Measurements from ENCODE around the gene PLG.
A peak's percentile ranks its signal among the peaks of the same experiment; 100 is the strongest.
"Not testable (repeated sequence)": the region's sequence is repeated elsewhere in the genome, so short reads cannot be mapped to it uniquely, and the experiment has no call there.

The PLG gene

DNA sequence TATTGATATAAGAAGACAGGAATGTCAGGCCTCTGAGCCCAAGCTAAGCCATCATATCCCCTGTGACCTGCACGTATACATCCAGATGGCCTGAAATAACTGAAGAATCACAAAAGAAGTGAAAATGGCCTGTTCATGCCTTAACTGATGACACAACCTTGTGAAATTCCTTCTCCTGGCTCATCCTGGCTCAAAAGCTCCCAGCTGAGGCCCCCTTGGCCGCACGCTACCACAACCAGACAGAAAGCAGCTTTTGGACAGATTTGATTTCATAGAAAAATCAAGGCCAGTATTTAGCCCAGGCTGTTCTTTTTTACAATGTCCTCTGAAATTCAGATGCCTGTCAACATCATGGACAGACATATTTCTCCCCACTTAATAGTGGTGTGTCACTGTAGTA lies 78.6 kb downstream of the PLG start:
- not testable (repeated sequence) for DNase-seq

GRCh38 chr6:160781298-160781697 lies 79.3 kb downstream of the PLG start:
- DNase-seq = no peak

- DNase-seq = no peak
Measured at GRCh38 chr6:160782228-160782627, 80.2 kb downstream of the PLG start.

DNA sequence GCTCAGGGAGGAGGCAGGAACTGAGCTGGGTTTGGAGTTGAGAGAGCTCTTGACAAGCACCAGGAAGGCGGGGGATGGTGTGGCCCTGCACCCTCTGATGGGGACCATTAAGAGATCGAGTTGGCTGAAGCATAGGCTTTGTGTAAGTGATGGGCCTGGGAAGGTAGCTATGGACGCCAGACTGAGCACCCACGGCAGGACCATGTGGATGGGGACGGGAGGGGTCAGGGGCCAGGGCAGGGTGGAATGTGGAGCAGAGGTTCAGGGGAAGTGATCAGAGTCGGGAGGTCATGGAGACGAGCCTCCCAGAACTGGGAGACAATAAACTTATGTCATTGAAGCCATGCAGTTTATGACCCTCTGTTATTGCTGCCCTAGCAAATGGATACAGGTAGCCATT lies 81.7 kb downstream of the PLG start:
- no peak for DNase-seq

DNA sequence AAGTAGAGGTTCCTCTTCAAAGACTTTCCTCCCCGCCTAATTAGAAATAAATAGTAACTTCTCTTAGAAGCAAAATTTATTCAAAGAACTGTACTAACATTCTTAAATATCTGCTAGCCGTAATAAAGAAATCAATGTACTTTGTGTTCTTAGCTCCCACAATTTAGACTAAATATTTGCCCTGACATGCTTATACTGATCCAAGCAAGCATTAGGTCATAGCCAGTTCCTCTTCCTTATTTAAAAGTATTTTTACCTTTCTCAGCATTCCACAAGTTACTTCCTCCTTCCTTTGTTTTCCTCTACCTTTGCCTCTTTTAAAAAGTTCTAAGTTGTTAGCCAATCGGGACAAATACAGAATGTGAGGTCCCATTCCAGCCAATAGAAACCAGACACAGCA lies 86.1 kb downstream of the PLG start:
- not testable (repeated sequence) for DNase-seq

GRCh38 chr6:160788806-160789205 lies 86.8 kb downstream of the PLG start:
- DNase-seq = no peak

- no peak for DNase-seq
Measured at GRCh38 chr6:160789263-160790027, 87.4 kb downstream of the PLG start.

- no peak for DNase-seq
Measured at GRCh38 chr6:160790028-160790792, 88.2 kb downstream of the PLG start.

DNA sequence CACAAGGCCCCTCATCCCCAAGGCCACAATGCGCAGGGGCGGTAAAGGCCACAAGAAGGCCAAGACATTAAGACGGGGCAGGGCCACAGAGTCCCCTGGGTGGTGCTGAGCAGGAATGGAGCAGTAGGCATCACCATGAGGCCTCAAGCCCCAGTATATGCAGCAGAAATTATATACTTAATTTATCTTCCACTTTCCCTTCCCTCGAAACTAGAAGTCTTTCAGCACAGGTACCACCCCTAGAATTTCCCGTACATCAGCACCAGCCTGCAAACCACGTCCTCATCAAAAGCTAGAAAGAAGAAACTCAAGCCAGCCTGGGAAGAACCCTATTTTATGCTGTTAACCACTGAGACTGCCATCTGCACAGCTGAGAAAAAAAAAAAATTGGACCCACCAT lies 89.4 kb downstream of the PLG start:
- no peak for DNase-seq

GRCh38 chr6:160791981-160792418 lies 90.0 kb downstream of the PLG start:
- DNase-seq = no peak

DNA sequence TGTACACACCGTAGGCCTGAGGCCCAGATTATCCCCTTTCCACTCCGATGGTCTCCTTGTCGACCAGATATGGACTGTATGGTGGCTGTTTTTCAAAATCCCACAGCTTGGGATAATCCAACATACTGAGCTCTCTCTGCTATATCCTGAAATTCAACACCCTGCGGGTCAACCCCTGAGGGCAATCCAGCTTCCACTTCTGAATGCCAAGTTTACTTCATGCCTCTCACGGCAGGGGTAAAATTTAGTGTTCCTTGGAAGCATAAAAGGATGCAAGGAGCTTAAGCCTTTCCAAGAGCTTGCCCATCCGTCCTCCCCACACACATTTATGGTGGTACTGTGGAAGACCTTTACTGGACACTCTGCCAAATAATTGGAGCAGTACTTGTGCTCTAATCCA lies 90.7 kb downstream of the PLG start:
- DNase-seq = peak; percentile 75

- peak; percentile 52 for DNase-seq
Measured at GRCh38 chr6:160793652-160794051, 91.6 kb downstream of the PLG start.

- no peak for DNase-seq
Measured at GRCh38 chr6:160795721-160796120, 93.7 kb downstream of the PLG start.

- DNase-seq = no peak
Measured at GRCh38 chr6:160798625-160799024, 96.6 kb downstream of the PLG start.

DNA sequence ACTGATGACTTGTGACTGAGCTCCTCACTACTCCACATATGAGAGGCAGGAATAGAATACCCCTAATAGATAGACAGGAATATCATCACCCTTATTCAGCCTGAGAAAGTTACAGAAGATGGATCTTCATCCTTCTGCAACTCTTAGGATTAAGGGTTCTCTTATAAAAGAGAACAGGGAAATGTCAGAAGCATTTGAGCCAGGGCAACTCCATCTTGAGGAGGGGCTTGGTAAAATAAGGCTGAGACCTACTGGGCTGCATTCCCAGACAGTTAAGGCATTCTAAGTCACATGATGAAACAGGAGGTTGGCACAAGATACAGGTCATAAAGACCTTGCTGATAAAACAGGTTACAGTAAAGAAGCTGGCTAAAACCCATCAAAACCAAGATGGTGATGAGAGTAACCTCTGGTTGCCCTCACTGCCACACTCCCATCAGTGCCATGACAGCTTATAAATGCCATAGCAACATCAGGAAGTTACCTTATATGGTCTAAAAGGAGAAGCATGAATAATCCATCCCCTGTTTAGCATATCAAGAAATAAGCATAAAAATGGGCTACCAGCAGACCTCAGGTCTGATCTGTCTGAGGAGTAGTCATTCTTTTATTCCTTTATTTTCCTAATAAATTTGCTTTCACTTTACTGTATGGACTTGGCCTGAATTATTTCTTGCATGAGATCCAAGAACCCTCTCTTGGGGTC lies 97.9 kb downstream of the PLG start:
- DNase-seq = no peak

DNA sequence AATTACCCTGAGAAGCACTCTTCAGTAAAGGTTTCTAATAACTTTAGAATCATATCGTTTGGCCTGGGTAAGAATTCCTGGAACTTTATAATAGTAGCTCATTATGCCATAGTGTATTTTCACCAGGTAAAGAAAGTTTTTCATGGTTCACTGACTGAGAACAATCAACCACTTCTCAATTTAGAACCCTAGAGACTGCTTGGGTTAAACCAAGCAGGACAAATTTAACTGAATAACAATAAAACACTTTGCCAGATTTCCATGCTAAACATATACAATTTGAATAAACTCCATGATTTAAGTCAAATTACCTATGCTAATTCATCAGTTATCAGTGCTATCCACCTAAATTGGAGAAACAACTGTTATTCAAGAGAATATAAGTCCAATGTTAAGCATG lies 99.4 kb downstream of the PLG start:
- DNase-seq = no peak

DNA sequence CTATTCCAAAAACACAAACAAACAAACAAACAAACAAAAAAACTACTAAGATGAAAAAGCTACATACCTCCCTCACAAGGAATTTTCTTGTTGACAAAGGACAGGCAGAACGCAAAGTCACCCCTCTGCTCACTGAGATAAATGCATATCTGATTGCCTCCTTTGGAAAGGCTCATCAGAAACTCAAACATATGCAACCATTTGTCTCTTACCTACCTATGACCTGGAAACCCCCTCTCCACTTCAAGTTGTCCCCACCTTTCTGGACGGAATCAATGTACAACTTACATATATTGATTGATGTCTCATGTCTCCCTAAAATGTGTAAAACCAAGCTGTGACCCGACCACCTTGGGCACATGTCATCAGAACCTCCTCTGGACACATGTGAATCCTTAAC lies 100.0 kb downstream of the PLG start:
- DNase-seq = not testable (repeated sequence)
